Liver (tissue), 9 donors: ENCODE measurements around the gene LIMS2. TPM values are rescaled to one million over a fixed set of nuclear protein-coding genes. Genes with fewer than 3 reads are reported as not detected.

ENCODE experiments used
- DNase-seq: peaks from one replicate; pipeline ENCODE4 v3.0.0-alpha.2; 2017; ENCODE audit warnings: low spot score
- H3K27ac ChIP-seq, 2 donors: one replicate each; pipeline ENCODE4 v1.7.0; 2013; ENCODE audit warnings: inconsistent platforms in 2 of 2, low read length in 2 of 2, control low read depth in 1 of 2, low read depth in 1 of 2, mild to moderate bottlenecking in 1 of 2
- H3K27me3 ChIP-seq, 4 donors: one replicate each; pipeline versions ENCODE4 v1.6.1 to v1.7.0; 2013; ENCODE audit warnings: low read length in 3 of 4, inconsistent platforms in 1 of 4, mild to moderate bottlenecking in 1 of 4, moderate library complexity in 1 of 4; ENCODE audit not compliant: control insufficient read depth in 4 of 4, insufficient read depth in 4 of 4
- H3K36me3 ChIP-seq, 4 donors: one replicate each; pipeline versions ENCODE4 v1.6.1 to v1.7.0; 2013; ENCODE audit warnings: low read length in 3 of 4, mild to moderate bottlenecking in 3 of 4, low read depth in 1 of 4, moderate library complexity in 1 of 4; ENCODE audit not compliant: control insufficient read depth in 4 of 4, insufficient read depth in 3 of 4
- H3K4me1 ChIP-seq, 4 donors: one replicate each; pipeline versions ENCODE4 v1.6.1 to v1.7.0; 2013; ENCODE audit warnings: low read length in 3 of 4, mild to moderate bottlenecking in 3 of 4, moderate library complexity in 1 of 4; ENCODE audit not compliant: control insufficient read depth in 4 of 4, insufficient read depth in 4 of 4
- H3K4me3 ChIP-seq, 3 donors: one replicate each; pipeline versions ENCODE4 v1.6.1 to v1.7.0; 2013; ENCODE audit warnings: low read length in 3 of 3, control low read depth in 1 of 3, low read depth in 1 of 3, mild to moderate bottlenecking in 1 of 3
- H3K9ac ChIP-seq, 2 donors: one replicate each; pipeline ENCODE4 v1.7.0; 2013; ENCODE audit warnings: low read length in 2 of 2, mild to moderate bottlenecking in 2 of 2, moderate library complexity in 2 of 2, control low read depth in 1 of 2, low read depth in 1 of 2
- H3K9me3 ChIP-seq, 4 donors: one replicate each; pipeline versions ENCODE4 v1.6.1 to v1.7.0; 2013; ENCODE audit warnings: low read length in 3 of 4; ENCODE audit not compliant: control insufficient read depth in 4 of 4
- EGR1 ChIP-seq, 2 donors: IDR thresholded peaks; 2 replicates each; pipeline ENCODE4 v1.6.1; 2016 to 2018; ENCODE audit warnings: antibody characterized with exemption in 2 of 2, low read depth in 2 of 2
- FOXA2 ChIP-seq: IDR thresholded peaks from 2 replicates; pipeline ENCODE4 v1.6.1; 2016; ENCODE audit warnings: antibody characterized with exemption
- GABPA ChIP-seq, 2 donors: IDR thresholded peaks in 1 of 2; conservative IDR thresholded peaks in 1 of 2; 2 replicates each; pipeline ENCODE4 v1.6.1; 2016; ENCODE audit warnings: antibody characterized with exemption in 2 of 2, mild to moderate bottlenecking in 1 of 2, moderate library complexity in 1 of 2
- HNF4A ChIP-seq, 2 donors: conservative IDR thresholded peaks; 2 replicates each; pipeline ENCODE4 v1.6.1; 2016; ENCODE audit warnings: antibody characterized with exemption in 2 of 2, mild to moderate bottlenecking in 2 of 2
- HNF4G ChIP-seq: IDR thresholded peaks from 2 replicates; pipeline ENCODE4 v1.6.1; 2016; ENCODE audit warnings: antibody characterized with exemption
- JUND ChIP-seq, 2 donors: IDR thresholded peaks; 2 replicates each; pipeline ENCODE4 v1.6.1; 2016; ENCODE audit warnings: antibody characterized with exemption in 2 of 2
- NR2F2 ChIP-seq: IDR thresholded peaks from 2 replicates; pipeline ENCODE4 v1.6.1; 2016; ENCODE audit warnings: antibody characterized with exemption
- RAD21 ChIP-seq, 2 donors: IDR thresholded peaks; 2 replicates each; pipeline ENCODE4 v1.6.1; 2016; ENCODE audit warnings: antibody characterized with exemption in 2 of 2, mild to moderate bottlenecking in 2 of 2
- RXRA ChIP-seq, 2 donors: IDR thresholded peaks; 2 replicates each; pipeline ENCODE4 v1.6.1; 2017 to 2018; ENCODE audit warnings: antibody characterized with exemption in 2 of 2, mild to moderate bottlenecking in 1 of 2
- SP1 ChIP-seq: IDR thresholded peaks from 2 replicates; pipeline ENCODE4 v1.6.1; 2018; ENCODE audit warnings: antibody characterized with exemption, mild to moderate bottlenecking
- TAF1 ChIP-seq: conservative IDR thresholded peaks from 2 replicates; pipeline ENCODE4 v1.6.1; 2016; ENCODE audit warnings: antibody characterized with exemption, mild to moderate bottlenecking
- YY1 ChIP-seq: IDR thresholded peaks from 2 replicates; pipeline ENCODE4 v1.6.1; 2016; ENCODE audit warnings: antibody characterized with exemption, mild to moderate bottlenecking
- WGBS: extraction: QIAGEN DNeasy Blood & Tissue Kit; methylation state at CpG from one replicate; pipeline ENCODE4 v1.1.7; 2013; 5-methylcytosine and 5-hydroxymethylcytosine counted together
- polyA plus RNA-seq, 2 donors: library from polyadenylated mRNA; stranded (reverse) in 1 of 2; unstranded in 1 of 2; fragments of 200-250 nt in 1 of 2; fragments of >200 nt in 1 of 2; fragmentation: Nextera tagmentation in 1 of 2; extraction: Ambion mirVana in 1 of 2; gene quantifications; one replicate each; pipeline versions ENCODE4 v1.2.1 to v1.2.3, GENCODE V29; 2013 to 2015
- total RNA-seq, 2 donors: library from RNA; depleted of rRNA; stranded (reverse); fragments of >200 nt; gene quantifications; one replicate each; pipeline ENCODE4 v1.2.3, GENCODE V29; 2014
- TF ChIP-seq, protein P1 (sequence below): fragments of 150-350 bp; IDR thresholded peaks from 2 replicates; pipeline ENCODE4 v1.5.1; 2017; ENCODE audit warnings: improper control_type of control experiment, low read depth, low read length; ENCODE audit not compliant: missing input control
- TF ChIP-seq, protein P2 (sequence below): IDR thresholded peaks from 2 replicates; pipeline ENCODE4 v1.6.1; 2016; ENCODE audit warnings: antibody characterized with exemption
- TF ChIP-seq, protein P3 (sequence below): IDR thresholded peaks from 2 replicates; pipeline ENCODE4 v1.6.1; 2016; ENCODE audit warnings: antibody characterized with exemption
- TF ChIP-seq, protein P4 (sequence below): IDR thresholded peaks from 2 replicates; pipeline ENCODE4 v1.6.1; 2016; ENCODE audit warnings: antibody characterized with exemption
- TF ChIP-seq, protein P5 (sequence below): IDR thresholded peaks from 2 replicates; pipeline ENCODE4 v1.6.1; 2016; ENCODE audit warnings: antibody characterized with exemption, mild to moderate bottlenecking
- donor health status: healthy.
- donor health status: healthy.
- donor health status: healthy.
- donor health status: healthy.
- donor health status: healthy.

The LIMS2 gene
- total and polyA plus RNA-seq, 4 donors: 1.4 to 17.9 (median 16.1) TPM

DNA sequence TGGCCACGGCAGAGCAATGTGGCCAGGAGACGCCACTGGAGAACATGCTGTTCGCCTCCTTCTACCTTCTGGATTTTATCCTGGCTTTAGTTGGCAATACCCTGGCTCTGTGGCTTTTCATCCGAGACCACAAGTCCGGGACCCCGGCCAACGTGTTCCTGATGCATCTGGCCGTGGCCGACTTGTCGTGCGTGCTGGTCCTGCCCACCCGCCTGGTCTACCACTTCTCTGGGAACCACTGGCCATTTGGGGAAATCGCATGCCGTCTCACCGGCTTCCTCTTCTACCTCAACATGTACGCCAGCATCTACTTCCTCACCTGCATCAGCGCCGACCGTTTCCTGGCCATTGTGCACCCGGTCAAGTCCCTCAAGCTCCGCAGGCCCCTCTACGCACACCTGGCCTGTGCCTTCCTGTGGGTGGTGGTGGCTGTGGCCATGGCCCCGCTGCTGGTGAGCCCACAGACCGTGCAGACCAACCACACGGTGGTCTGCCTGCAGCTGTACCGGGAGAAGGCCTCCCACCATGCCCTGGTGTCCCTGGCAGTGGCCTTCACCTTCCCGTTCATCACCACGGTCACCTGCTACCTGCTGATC lies 24.4 kb downstream of the LIMS2 start:
- TF ChIP-seq RXRA (IDR thresholded peaks at IDR 0.05) (no peak), NR2F2 (no peak), HNF4A (conservative IDR thresholded peaks at IDR 0.05) (no peak), TAF1 (no peak), JUND (IDR thresholded peaks at IDR 0.05) (no peak), GABPA (IDR thresholded peaks at IDR 0.05 in 1 of 2, conservative IDR thresholded peaks at IDR 0.05 in 1 of 2) (no peak), YY1 (no peak), EGR1 (IDR thresholded peaks at IDR 0.05; ENCODE audit: low read depth in 2 of 2) (no peak), RAD21 (IDR thresholded peaks at IDR 0.05) (no peak), SP1 (no peak), FOXA2 (no peak), HNF4G (no peak)
- TF ChIP-seq, protein P1, sequence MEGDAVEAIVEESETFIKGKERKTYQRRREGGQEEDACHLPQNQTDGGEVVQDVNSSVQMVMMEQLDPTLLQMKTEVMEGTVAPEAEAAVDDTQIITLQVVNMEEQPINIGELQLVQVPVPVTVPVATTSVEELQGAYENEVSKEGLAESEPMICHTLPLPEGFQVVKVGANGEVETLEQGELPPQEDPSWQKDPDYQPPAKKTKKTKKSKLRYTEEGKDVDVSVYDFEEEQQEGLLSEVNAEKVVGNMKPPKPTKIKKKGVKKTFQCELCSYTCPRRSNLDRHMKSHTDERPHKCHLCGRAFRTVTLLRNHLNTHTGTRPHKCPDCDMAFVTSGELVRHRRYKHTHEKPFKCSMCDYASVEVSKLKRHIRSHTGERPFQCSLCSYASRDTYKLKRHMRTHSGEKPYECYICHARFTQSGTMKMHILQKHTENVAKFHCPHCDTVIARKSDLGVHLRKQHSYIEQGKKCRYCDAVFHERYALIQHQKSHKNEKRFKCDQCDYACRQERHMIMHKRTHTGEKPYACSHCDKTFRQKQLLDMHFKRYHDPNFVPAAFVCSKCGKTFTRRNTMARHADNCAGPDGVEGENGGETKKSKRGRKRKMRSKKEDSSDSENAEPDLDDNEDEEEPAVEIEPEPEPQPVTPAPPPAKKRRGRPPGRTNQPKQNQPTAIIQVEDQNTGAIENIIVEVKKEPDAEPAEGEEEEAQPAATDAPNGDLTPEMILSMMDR: no peak
- TF ChIP-seq, protein P2, sequence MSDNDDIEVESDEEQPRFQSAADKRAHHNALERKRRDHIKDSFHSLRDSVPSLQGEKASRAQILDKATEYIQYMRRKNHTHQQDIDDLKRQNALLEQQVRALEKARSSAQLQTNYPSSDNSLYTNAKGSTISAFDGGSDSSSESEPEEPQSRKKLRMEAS: no peak
- TF ChIP-seq, protein P3, sequence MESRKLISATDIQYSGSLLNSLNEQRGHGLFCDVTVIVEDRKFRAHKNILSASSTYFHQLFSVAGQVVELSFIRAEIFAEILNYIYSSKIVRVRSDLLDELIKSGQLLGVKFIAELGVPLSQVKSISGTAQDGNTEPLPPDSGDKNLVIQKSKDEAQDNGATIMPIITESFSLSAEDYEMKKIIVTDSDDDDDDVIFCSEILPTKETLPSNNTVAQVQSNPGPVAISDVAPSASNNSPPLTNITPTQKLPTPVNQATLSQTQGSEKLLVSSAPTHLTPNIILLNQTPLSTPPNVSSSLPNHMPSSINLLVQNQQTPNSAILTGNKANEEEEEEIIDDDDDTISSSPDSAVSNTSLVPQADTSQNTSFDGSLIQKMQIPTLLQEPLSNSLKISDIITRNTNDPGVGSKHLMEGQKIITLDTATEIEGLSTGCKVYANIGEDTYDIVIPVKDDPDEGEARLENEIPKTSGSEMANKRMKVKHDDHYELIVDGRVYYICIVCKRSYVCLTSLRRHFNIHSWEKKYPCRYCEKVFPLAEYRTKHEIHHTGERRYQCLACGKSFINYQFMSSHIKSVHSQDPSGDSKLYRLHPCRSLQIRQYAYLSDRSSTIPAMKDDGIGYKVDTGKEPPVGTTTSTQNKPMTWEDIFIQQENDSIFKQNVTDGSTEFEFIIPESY: no peak
- TF ChIP-seq, protein P4, sequence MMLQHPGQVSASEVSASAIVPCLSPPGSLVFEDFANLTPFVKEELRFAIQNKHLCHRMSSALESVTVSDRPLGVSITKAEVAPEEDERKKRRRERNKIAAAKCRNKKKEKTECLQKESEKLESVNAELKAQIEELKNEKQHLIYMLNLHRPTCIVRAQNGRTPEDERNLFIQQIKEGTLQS: no peak
- TF ChIP-seq, protein P5, sequence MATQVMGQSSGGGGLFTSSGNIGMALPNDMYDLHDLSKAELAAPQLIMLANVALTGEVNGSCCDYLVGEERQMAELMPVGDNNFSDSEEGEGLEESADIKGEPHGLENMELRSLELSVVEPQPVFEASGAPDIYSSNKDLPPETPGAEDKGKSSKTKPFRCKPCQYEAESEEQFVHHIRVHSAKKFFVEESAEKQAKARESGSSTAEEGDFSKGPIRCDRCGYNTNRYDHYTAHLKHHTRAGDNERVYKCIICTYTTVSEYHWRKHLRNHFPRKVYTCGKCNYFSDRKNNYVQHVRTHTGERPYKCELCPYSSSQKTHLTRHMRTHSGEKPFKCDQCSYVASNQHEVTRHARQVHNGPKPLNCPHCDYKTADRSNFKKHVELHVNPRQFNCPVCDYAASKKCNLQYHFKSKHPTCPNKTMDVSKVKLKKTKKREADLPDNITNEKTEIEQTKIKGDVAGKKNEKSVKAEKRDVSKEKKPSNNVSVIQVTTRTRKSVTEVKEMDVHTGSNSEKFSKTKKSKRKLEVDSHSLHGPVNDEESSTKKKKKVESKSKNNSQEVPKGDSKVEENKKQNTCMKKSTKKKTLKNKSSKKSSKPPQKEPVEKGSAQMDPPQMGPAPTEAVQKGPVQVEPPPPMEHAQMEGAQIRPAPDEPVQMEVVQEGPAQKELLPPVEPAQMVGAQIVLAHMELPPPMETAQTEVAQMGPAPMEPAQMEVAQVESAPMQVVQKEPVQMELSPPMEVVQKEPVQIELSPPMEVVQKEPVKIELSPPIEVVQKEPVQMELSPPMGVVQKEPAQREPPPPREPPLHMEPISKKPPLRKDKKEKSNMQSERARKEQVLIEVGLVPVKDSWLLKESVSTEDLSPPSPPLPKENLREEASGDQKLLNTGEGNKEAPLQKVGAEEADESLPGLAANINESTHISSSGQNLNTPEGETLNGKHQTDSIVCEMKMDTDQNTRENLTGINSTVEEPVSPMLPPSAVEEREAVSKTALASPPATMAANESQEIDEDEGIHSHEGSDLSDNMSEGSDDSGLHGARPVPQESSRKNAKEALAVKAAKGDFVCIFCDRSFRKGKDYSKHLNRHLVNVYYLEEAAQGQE: no peak
- no peak overlapping the region for H3K9ac ChIP-seq
- no peaks in the 10 kb centered on the region for H3K27me3 ChIP-seq
- peaks cover 0 to 14% (median 1%) of the 10 kb centered on the region in 4 donors for H3K36me3 ChIP-seq
- H3K27ac ChIP-seq: no peak overlapping the region
- DNase-seq: no peak
- no peak overlapping the region for H3K4me3 ChIP-seq
- 91% methylated on average over 28 of the region's 28 CpGs for WGBS
- H3K9me3 ChIP-seq: no peaks in the 10 kb centered on the region
- H3K4me1 ChIP-seq: peaks cover 2 to 16% (median 5%) of the 10 kb centered on the region in 4 donors
